Neural cell (in vitro differentiated cells): ENCODE data around the gene RPLP2. TPM values are rescaled to one million over a fixed set of nuclear protein-coding genes. Genes with fewer than 3 reads are reported as not detected.

Experiments used
- H2AFZ ChIP-seq: fragments of 200-600, 300-800 bp; sonication (generic), shearing (Covaris generic); 2 replicates; pipeline ENCODE4 v1.6.0; 2014; ENCODE audit warnings: low read depth, mild to moderate bottlenecking, antibody characterized with exemption, low read length, moderate library complexity
- H3F3A ChIP-seq: fragments of 200-600 bp; shearing (Covaris generic); 2 replicates; pipeline ENCODE4 v1.6.1; 2016; ENCODE audit warnings: mild to moderate bottlenecking, moderate library complexity, mixed read lengths, antibody characterized with exemption, low read length; ENCODE audit not compliant: insufficient read depth, poor library complexity, severe bottlenecking
- H3K27ac ChIP-seq: fragments of 200-600, 300-800 bp; sonication (generic), shearing (Covaris generic); 2 replicates; pipeline ENCODE4 v1.5.1; 2014; ENCODE audit warnings: mild to moderate bottlenecking, low read length, moderate library complexity
- H3K27me3 ChIP-seq: fragments of 300-800, 200-600 bp; sonication (generic), shearing (Covaris generic); 2 replicates; pipeline ENCODE4 v1.6.0; 2014; ENCODE audit warnings: mild to moderate bottlenecking, low read depth, low read length, moderate library complexity; ENCODE audit not compliant: insufficient read depth
- H3K36me3 ChIP-seq: fragments of 300-800, 200-600 bp; sonication (generic), shearing (Covaris generic); 2 replicates; pipeline ENCODE4 v1.5.1; 2014; ENCODE audit warnings: mild to moderate bottlenecking, antibody characterized with exemption, low read length, moderate library complexity; ENCODE audit not compliant: insufficient read depth
- H3K4me2 ChIP-seq: fragments of 300-800, 200-600 bp; sonication (generic), shearing (Covaris generic); 2 replicates; pipeline ENCODE4 v1.6.0; 2014; ENCODE audit warnings: mild to moderate bottlenecking, low read length
- H3K4me3 ChIP-seq: fragments of 300-800, 200-600 bp; sonication (generic), shearing (Covaris generic); 2 replicates; pipeline ENCODE4 v1.5.1; 2014; ENCODE audit warnings: mild to moderate bottlenecking, low read length, moderate library complexity
- H3K79me2 ChIP-seq: fragments of 200-600 bp; shearing (Covaris generic); replicated peaks from 2 replicates; pipeline ENCODE4 v1.6.0; 2014; ENCODE audit warnings: mild to moderate bottlenecking, low read length, moderate library complexity; ENCODE audit not compliant: insufficient read depth
- H3K9ac ChIP-seq: fragments of 300-800, 200-600 bp; sonication (generic), shearing (Covaris generic); 2 replicates; pipeline ENCODE4 v1.6.1; 2016; ENCODE audit warnings: mild to moderate bottlenecking, low read length, mixed read lengths
- H3K9me2 ChIP-seq: fragments of 200-600 bp; shearing (Covaris generic); 2 replicates; pipeline ENCODE4 v1.6.1; 2016; ENCODE audit warnings: mild to moderate bottlenecking, low read length, mixed read lengths; ENCODE audit not compliant: insufficient read depth
- H3K9me3 ChIP-seq: fragments of 200-600, 300-800 bp; sonication (generic), shearing (Covaris generic); 2 replicates; pipeline ENCODE4 v1.6.1; 2016; ENCODE audit warnings: mild to moderate bottlenecking, mixed run types, low read length, moderate library complexity, mixed read lengths
- H4K20me1 ChIP-seq: fragments of 200-600 bp; shearing (Covaris generic); 2 replicates; pipeline ENCODE4 v1.6.1; 2016; ENCODE audit warnings: mild to moderate bottlenecking, mixed run types; ENCODE audit not compliant: insufficient read depth
- EP300 ChIP-seq: fragments of 450-650 bp; conservative IDR thresholded peaks from 2 replicates; pipeline ENCODE4 v1.6.1; 2014; ENCODE audit warnings: antibody characterized with exemption, mild to moderate bottlenecking, moderate library complexity; ENCODE audit not compliant: poor library complexity, severe bottlenecking
- EZH2 ChIP-seq: fragments of 200-600, 300-800 bp; shearing (Covaris generic), sonication (generic); IDR thresholded peaks from 2 replicates; pipeline ENCODE4 v1.6.1; 2014; ENCODE audit warnings: antibody characterized with exemption, low read length, borderline replicate concordance, mild to moderate bottlenecking; ENCODE audit not compliant: insufficient read depth, poor library complexity, severe bottlenecking
- MXI1 ChIP-seq: fragments of 450-650 bp; conservative IDR thresholded peaks from 2 replicates; pipeline ENCODE4 v1.6.1; 2014; ENCODE audit warnings: antibody characterized with exemption, mild to moderate bottlenecking; ENCODE audit not compliant: poor library complexity, severe bottlenecking
- POLR2AphosphoS5 ChIP-seq: IDR thresholded peaks from 2 replicates; pipeline ENCODE4 v1.6.1; 2012
- RAD21 ChIP-seq: fragments of 450-650 bp; conservative IDR thresholded peaks from 2 replicates; pipeline ENCODE4 v1.6.1; 2014; ENCODE audit warnings: antibody characterized with exemption, mild to moderate bottlenecking, moderate library complexity
- SMC3 ChIP-seq: fragments of 450-650 bp; conservative IDR thresholded peaks from 2 replicates; pipeline ENCODE4 v1.6.1; 2014; ENCODE audit warnings: antibody characterized with exemption, mild to moderate bottlenecking, moderate library complexity; ENCODE audit not compliant: poor library complexity
- TAF1 ChIP-seq: IDR thresholded peaks from 2 replicates; pipeline ENCODE4 v1.6.1; 2012; ENCODE audit warnings: low read depth
- polyA plus RNA-seq: library from polyadenylated mRNA; depleted of rRNA; stranded (reverse); fragments of >200 nt; gene quantifications from 2 replicates; pipeline ENCODE4 v1.2.3, GENCODE V29; 2014
- TF ChIP-seq, protein P1 (sequence below): IDR thresholded peaks from 2 replicates; pipeline ENCODE4 v1.6.1; 2012; ENCODE audit warnings: borderline replicate concordance
- TF ChIP-seq, protein P2 (sequence below): fragments of 450-650 bp; IDR thresholded peaks from 2 replicates; pipeline ENCODE4 v1.5.1; 2014; ENCODE audit warnings: antibody characterized with exemption, mild to moderate bottlenecking, moderate library complexity; ENCODE audit not compliant: poor library complexity, severe bottlenecking

The RPLP2 gene
- polyA plus RNA-seq, 1 donor from 2014 or later: 147 TPM

- no peak overlapping the region for H3K4me3 ChIP-seq
- no peak overlapping the region for H3K27ac ChIP-seq
- TF ChIP-seq TAF1 (no peak), SMC3 (no peak), MXI1 (no peak), EP300 (no peak), RAD21 (no peak), POLR2AphosphoS5 (no peak), EZH2 (no peak)
- TF ChIP-seq, protein P1, sequence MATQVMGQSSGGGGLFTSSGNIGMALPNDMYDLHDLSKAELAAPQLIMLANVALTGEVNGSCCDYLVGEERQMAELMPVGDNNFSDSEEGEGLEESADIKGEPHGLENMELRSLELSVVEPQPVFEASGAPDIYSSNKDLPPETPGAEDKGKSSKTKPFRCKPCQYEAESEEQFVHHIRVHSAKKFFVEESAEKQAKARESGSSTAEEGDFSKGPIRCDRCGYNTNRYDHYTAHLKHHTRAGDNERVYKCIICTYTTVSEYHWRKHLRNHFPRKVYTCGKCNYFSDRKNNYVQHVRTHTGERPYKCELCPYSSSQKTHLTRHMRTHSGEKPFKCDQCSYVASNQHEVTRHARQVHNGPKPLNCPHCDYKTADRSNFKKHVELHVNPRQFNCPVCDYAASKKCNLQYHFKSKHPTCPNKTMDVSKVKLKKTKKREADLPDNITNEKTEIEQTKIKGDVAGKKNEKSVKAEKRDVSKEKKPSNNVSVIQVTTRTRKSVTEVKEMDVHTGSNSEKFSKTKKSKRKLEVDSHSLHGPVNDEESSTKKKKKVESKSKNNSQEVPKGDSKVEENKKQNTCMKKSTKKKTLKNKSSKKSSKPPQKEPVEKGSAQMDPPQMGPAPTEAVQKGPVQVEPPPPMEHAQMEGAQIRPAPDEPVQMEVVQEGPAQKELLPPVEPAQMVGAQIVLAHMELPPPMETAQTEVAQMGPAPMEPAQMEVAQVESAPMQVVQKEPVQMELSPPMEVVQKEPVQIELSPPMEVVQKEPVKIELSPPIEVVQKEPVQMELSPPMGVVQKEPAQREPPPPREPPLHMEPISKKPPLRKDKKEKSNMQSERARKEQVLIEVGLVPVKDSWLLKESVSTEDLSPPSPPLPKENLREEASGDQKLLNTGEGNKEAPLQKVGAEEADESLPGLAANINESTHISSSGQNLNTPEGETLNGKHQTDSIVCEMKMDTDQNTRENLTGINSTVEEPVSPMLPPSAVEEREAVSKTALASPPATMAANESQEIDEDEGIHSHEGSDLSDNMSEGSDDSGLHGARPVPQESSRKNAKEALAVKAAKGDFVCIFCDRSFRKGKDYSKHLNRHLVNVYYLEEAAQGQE: no peak
- TF ChIP-seq, protein P2, sequence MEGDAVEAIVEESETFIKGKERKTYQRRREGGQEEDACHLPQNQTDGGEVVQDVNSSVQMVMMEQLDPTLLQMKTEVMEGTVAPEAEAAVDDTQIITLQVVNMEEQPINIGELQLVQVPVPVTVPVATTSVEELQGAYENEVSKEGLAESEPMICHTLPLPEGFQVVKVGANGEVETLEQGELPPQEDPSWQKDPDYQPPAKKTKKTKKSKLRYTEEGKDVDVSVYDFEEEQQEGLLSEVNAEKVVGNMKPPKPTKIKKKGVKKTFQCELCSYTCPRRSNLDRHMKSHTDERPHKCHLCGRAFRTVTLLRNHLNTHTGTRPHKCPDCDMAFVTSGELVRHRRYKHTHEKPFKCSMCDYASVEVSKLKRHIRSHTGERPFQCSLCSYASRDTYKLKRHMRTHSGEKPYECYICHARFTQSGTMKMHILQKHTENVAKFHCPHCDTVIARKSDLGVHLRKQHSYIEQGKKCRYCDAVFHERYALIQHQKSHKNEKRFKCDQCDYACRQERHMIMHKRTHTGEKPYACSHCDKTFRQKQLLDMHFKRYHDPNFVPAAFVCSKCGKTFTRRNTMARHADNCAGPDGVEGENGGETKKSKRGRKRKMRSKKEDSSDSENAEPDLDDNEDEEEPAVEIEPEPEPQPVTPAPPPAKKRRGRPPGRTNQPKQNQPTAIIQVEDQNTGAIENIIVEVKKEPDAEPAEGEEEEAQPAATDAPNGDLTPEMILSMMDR: no peak
- H3K9me3 ChIP-seq: no peaks in the 10 kb centered on the region
- no peaks in the 10 kb centered on the region for H3F3A ChIP-seq
- H3K9me2 ChIP-seq: no peaks in the 10 kb centered on the region
- H3K4me2 ChIP-seq: no peak overlapping the region
- no peak overlapping the region for H2AFZ ChIP-seq
- H3K27me3 ChIP-seq: no peaks in the 10 kb centered on the region
- no peak overlapping the region for H3K9ac ChIP-seq
- no peaks in the 10 kb centered on the region for H3K36me3 ChIP-seq
- H3K79me2 ChIP-seq: peaks cover 31% of the 10 kb centered on the region
- peaks cover 3% of the 10 kb centered on the region for H4K20me1 ChIP-seq
These were observed 35.9 kb upstream of the RPLP2 start for GRCh38 chr11:773830-774229.

DNA sequence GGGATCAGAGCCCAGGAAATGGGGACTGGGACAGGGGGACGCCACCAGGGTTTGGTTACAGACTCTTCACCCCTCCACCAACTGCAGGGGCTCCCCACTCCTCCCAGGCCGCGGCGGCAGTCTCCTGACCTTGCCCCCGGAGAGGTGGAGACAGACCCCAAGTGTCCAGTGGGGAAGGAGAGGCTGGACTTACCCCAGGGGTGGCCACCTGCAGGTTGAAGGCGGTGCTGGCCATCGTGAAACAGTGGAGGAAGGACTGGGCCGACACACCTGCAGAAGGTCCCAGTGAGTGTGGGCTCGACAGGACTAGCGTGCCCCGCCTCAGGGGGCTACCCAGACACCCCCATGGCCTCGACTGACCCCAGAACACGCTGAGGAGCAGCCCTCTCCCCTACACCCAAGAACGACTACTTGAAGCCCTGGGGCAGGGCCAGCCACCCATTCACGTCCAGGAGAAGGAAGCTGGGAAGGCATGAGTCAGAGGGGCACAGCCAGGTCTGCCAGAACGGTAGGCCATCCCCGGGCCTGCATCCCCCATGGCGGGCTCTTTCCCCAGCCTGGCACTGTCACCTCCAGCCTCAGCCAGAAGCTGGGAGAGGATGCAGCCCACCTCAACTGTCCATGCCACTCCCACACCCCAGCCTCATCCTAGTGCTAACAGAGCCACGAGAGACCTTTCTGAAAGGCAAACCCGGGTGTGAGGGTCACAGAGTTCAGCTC lies 34.7 kb upstream of the RPLP2 start:
- H3K4me3 ChIP-seq: no peak overlapping the region
- no peak overlapping the region for H3K9ac ChIP-seq
- H3K79me2 ChIP-seq: peaks cover 31% of the 10 kb centered on the region
- no peaks in the 10 kb centered on the region for H3K9me2 ChIP-seq
- H3K36me3 ChIP-seq: no peaks in the 10 kb centered on the region
- H2AFZ ChIP-seq: no peak overlapping the region
- H3K27ac ChIP-seq: no peak overlapping the region
- H3K27me3 ChIP-seq: no peaks in the 10 kb centered on the region
- TF ChIP-seq, protein P2: no peak
- no peak for TF ChIP-seq MXI1
- no peak for TF ChIP-seq EP300
- TF ChIP-seq EZH2: no peak
- TF ChIP-seq POLR2AphosphoS5: no peak
- TF ChIP-seq, protein P1: no peak
- no peak for TF ChIP-seq SMC3
- no peak for TF ChIP-seq TAF1
- no peak for TF ChIP-seq RAD21
- H3F3A ChIP-seq: no peaks in the 10 kb centered on the region
- H3K4me2 ChIP-seq: no peak overlapping the region
- H3K9me3 ChIP-seq: no peaks in the 10 kb centered on the region
- H4K20me1 ChIP-seq: peaks cover 3% of the 10 kb centered on the region
